Measurements from ENCODE around the gene UPK3A.

DNA sequence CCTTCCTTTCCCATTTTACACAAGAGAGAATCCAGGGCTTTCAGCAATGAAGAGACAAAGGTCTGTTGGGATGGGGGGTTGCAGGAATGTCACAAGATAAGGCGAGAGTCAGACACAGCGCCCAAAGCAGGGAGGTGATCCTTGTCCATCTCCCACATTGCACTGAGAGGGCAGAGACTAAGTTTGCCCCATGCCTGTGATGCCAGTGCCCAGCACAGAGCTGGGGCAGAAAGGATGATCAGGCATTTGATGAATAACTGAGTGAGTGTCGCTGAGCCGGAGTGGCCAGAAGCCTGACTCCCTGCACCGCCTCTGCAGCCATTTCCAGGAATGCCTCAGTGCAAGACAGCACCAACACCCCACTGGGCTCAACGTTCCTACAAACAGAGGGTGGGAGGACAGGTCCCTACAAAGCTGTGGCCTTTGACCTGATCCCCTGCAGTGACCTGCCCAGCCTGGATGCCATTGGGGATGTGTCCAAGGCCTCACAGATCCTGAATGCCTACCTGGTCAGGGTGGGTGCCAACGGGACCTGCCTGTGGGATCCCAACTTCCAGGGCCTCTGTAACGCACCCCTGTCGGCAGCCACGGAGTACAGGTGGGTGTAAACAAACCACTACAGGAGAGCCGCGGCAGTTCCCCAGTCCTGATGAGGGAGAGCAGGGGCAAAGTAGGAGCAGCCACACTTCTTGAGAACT lies 2.3 kb downstream of the UPK3A start:
- TF ChIP-seq CTCF (IDR thresholded peaks at IDR 0.05) (no peak), POLR2A (IDR thresholded peaks at IDR 0.05; ENCODE audit: low read depth) (no peak), EP300 (IDR thresholded peaks at IDR 0.05) (no peak), POLR2AphosphoS5 (IDR thresholded peaks at IDR 0.05) (no peak)
